MM.1S (cell line): Measurements from ENCODE around the gene TENM4.

Experiments used
- DNase-seq: peaks from one replicate; pipeline ENCODE4 v3.0.0-alpha.2; 2015
- H2AFZ ChIP-seq: fragments of 300-600 bp; sonication (generic); 2 replicates; pipeline ENCODE4 v1.6.0; 2016; ENCODE audit warnings: antibody characterized with exemption, low read length
- H3F3A ChIP-seq: fragments of 300-600 bp; sonication (generic); 2 replicates; pipeline ENCODE4 v1.6.1; 2016; ENCODE audit warnings: mild to moderate bottlenecking, antibody characterized with exemption, low read length, moderate library complexity, mixed read lengths; ENCODE audit not compliant: insufficient read depth
- H3K27ac ChIP-seq: fragments of 300-600 bp; sonication (generic); 2 replicates; pipeline ENCODE4 v1.5.1; 2016; ENCODE audit warnings: mild to moderate bottlenecking, low read length
- H3K27me3 ChIP-seq: fragments of 300-600 bp; sonication (generic); replicated peaks from 2 replicates; pipeline ENCODE4 v1.6.0; 2016; ENCODE audit warnings: low read length; ENCODE audit not compliant: insufficient read depth
- H3K36me3 ChIP-seq: fragments of 300-600 bp; sonication (generic); replicated peaks from 2 replicates; pipeline ENCODE4 v1.6.1; 2016; ENCODE audit warnings: mild to moderate bottlenecking, low read length, mixed read lengths; ENCODE audit not compliant: insufficient read depth
- H3K4me1 ChIP-seq: fragments of 300-600 bp; sonication (generic); 2 replicates; pipeline ENCODE4 v1.6.1; 2016; ENCODE audit warnings: low read length, mixed read lengths
- H3K4me2 ChIP-seq: fragments of 300-600 bp; sonication (generic); 2 replicates; pipeline ENCODE4 v1.6.0; 2016; ENCODE audit warnings: low read depth, low read length
- H3K4me3 ChIP-seq: fragments of 300-600 bp; sonication (generic); 2 replicates; pipeline ENCODE4 v1.5.1; 2016; ENCODE audit warnings: low read length, mixed read lengths
- H3K79me2 ChIP-seq: fragments of 300-600 bp; sonication (generic); 2 replicates; pipeline ENCODE4 v1.6.1; 2016; ENCODE audit warnings: mixed run types, low read length, mixed read lengths
- H3K9ac ChIP-seq: fragments of 300-600 bp; sonication (generic); 2 replicates; pipeline ENCODE4 v1.6.1; 2016; ENCODE audit warnings: low read length, mixed read lengths
- H3K9me2 ChIP-seq: fragments of 300-600 bp; sonication (generic); replicated peaks from 2 replicates; pipeline ENCODE4 v1.6.1; 2016; ENCODE audit warnings: mild to moderate bottlenecking, low read length, mixed read lengths; ENCODE audit not compliant: insufficient read depth
- H3K9me3 ChIP-seq: fragments of 300-600 bp; sonication (generic); replicated peaks from 2 replicates; pipeline ENCODE4 v1.6.1; 2016; ENCODE audit warnings: mild to moderate bottlenecking, low read length, mixed read lengths; ENCODE audit not compliant: insufficient read depth
- H4K20me1 ChIP-seq: fragments of 300-600 bp; sonication (generic); 2 replicates; pipeline ENCODE4 v1.6.1; 2016; ENCODE audit warnings: mild to moderate bottlenecking, low read length, moderate library complexity, mixed read lengths; ENCODE audit not compliant: insufficient read depth
- EZH2 ChIP-seq: fragments of 300-600 bp; sonication (generic); optimal IDR thresholded peaks from 2 replicates; pipeline ENCODE3; 2017; ENCODE audit warnings: low read depth, mild to moderate bottlenecking, antibody characterized with exemption, low read length, mixed read lengths
- EZH2phosphoT487 ChIP-seq: fragments of 300-600 bp; sonication (generic); IDR thresholded peaks from 2 replicates; pipeline ENCODE4 v1.6.1; 2018; ENCODE audit warnings: antibody characterized with exemption, low read length
- TF ChIP-seq, protein P1 (sequence below): fragments of 300-600 bp; sonication (generic); IDR thresholded peaks from 2 replicates; pipeline ENCODE4 v1.5.1; 2016; ENCODE audit warnings: antibody characterized with exemption, low read length, mixed read lengths

Gene TENM4

DNA sequence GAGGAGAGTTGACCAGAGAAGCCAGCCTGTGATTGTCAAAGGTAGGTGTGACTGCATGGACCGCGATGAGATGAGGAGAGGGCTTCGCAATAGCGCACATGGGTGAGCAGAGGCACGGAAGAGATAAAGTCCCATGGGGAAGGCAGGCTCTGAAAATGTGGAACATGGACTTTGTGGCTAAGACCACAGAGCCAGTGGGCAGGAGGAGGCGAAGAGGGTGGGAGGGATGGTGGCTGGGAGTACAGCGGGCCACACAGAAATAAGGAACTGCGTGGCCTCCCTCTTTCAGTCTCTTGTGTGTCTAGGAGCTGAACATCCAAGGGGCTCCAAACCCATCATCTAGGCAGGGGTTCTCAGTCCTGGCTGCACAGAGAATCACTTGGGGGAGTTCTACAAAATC, 98.6 kb downstream of the TENM4 start:
- H3K27ac ChIP-seq: no peak overlapping the region
- no peak for TF ChIP-seq EZH2
- TF ChIP-seq EZH2phosphoT487: no peak
- TF ChIP-seq, protein P1, sequence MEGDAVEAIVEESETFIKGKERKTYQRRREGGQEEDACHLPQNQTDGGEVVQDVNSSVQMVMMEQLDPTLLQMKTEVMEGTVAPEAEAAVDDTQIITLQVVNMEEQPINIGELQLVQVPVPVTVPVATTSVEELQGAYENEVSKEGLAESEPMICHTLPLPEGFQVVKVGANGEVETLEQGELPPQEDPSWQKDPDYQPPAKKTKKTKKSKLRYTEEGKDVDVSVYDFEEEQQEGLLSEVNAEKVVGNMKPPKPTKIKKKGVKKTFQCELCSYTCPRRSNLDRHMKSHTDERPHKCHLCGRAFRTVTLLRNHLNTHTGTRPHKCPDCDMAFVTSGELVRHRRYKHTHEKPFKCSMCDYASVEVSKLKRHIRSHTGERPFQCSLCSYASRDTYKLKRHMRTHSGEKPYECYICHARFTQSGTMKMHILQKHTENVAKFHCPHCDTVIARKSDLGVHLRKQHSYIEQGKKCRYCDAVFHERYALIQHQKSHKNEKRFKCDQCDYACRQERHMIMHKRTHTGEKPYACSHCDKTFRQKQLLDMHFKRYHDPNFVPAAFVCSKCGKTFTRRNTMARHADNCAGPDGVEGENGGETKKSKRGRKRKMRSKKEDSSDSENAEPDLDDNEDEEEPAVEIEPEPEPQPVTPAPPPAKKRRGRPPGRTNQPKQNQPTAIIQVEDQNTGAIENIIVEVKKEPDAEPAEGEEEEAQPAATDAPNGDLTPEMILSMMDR: no peak
- H3K79me2 ChIP-seq: no peaks in the 10 kb centered on the region
- no peak overlapping the region for H3K4me2 ChIP-seq
- no peaks in the 10 kb centered on the region for H3F3A ChIP-seq
- DNase-seq: no peak
- no peaks in the 10 kb centered on the region for H4K20me1 ChIP-seq
- H3K27me3 ChIP-seq: no peaks in the 10 kb centered on the region
- no peak overlapping the region for H2AFZ ChIP-seq
- H3K4me3 ChIP-seq: no peak overlapping the region
- no peaks in the 10 kb centered on the region; the same call in 1 of the 2 replicates for H3K9me2 ChIP-seq
- no peak overlapping the region for H3K9ac ChIP-seq
- no peaks in the 10 kb centered on the region for H3K4me1 ChIP-seq
- H3K36me3 ChIP-seq: no peaks in the 10 kb centered on the region
- H3K9me3 ChIP-seq: no peaks in the 10 kb centered on the region

- Histone ChIP-seq H3K9me3 (no peaks in the 10 kb centered on the region), H3K9ac (no peak overlapping the region), H2AFZ (no peak overlapping the region), H3F3A (no peaks in the 10 kb centered on the region), H3K4me1 (no peaks in the 10 kb centered on the region), H3K4me2 (no peak overlapping the region), H4K20me1 (no peaks in the 10 kb centered on the region), H3K36me3 (no peaks in the 10 kb centered on the region), H3K27me3 (no peaks in the 10 kb centered on the region), H3K79me2 (no peaks in the 10 kb centered on the region), H3K4me3 (no peak overlapping the region), H3K9me2 (no peaks in the 10 kb centered on the region; the same call in 1 of the 2 replicates), H3K27ac (no peak overlapping the region)
- no peak for DNase-seq
- TF ChIP-seq EZH2phosphoT487 (no peak), EZH2 (no peak)
- TF ChIP-seq, protein P1: no peak
Observed at GRCh38 chr11:79340535-79340934, 100.3 kb downstream of the TENM4 start.

DNA sequence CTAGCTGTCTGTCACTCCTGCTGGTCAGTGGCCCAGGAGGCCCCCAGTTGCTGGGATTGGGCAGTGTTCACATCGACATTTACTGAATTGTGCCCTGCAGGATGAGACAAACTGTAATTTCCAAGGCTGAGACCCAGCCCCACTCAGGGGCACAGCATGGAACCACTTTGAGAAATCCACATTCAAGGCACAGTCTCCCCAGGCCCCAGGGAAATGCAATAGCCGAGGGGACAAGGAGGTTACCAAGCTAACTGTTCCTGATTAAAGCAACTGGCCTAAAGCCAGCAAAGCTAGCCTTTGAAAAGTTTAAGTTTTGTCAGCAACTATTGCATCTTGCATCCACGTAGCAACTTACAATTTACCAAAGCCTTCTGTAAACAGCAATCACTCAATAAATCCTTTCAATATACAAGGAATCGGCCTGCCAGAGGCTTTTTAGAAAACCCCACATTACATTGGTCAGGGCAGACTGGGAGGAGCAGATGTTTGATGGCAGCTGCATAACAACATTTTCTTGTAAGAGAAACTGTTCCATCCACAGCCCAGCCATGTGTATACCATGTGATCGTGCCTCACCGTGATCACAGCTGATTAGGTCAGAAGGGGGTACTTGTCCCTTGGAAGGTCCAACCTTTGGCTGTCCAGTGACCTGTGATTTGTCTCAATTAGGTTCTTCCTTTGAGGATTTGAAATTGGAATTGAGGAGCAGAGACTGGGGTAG, 103.9 kb downstream of the TENM4 start:
- H3K27me3 ChIP-seq: no peaks in the 10 kb centered on the region

More for the DNA sequence above, 103.9 kb downstream of the TENM4 start:
- no peak overlapping the region for H3K9ac ChIP-seq
- no peaks in the 10 kb centered on the region for H3K9me2 ChIP-seq
- H3K9me3 ChIP-seq: no peaks in the 10 kb centered on the region
- H3K4me2 ChIP-seq: no peak overlapping the region
- no peaks in the 10 kb centered on the region for H4K20me1 ChIP-seq
- no peaks in the 10 kb centered on the region for H3K36me3 ChIP-seq
- H3F3A ChIP-seq: no peaks in the 10 kb centered on the region
- no peak overlapping the region for H3K27ac ChIP-seq
- no peaks in the 10 kb centered on the region for H3K79me2 ChIP-seq
- no peak for TF ChIP-seq EZH2
- TF ChIP-seq EZH2phosphoT487: no peak
- TF ChIP-seq, protein P1: no peak
- DNase-seq: no peak
- H3K4me3 ChIP-seq: no peak overlapping the region
- H2AFZ ChIP-seq: no peak overlapping the region
- H3K4me1 ChIP-seq: no peaks in the 10 kb centered on the region
